Pancreas (tissue), 10 donors: Measurements from ENCODE around the gene CHD2. TPM values are rescaled to one million over a fixed set of nuclear protein-coding genes. Genes with fewer than 3 reads are reported as not detected.

ENCODE experiments used
- ATAC-seq, 4 donors: fragments of 200-7000 bp; cut with Tn5 transposase; one replicate each; pipeline versions ENCODE4 v1.8.0 to v1.9.1; 2020; ENCODE audit warnings: mild to moderate bottlenecking in 4 of 4, moderate library complexity in 4 of 4
- DNase-seq, 6 donors: peaks; one replicate each; pipeline ENCODE4 v3.0.0-alpha.2; 2020
- FAIRE-seq: peaks from 2 replicates; lab custom pipeline; 2012; peaks lifted over from hg19 to GRCh38; lab: Jason Lieb, UNC
- H3K27ac ChIP-seq, 4 donors: fragments of 200-600 bp; sonication (generic); 1 replicate in 3 of 4; 2 replicates in 1 of 4; pipeline versions ENCODE4 v1.5.0 to v1.8.0; 2020
- H3K27me3 ChIP-seq, 4 donors: fragments of 200-600 bp; one replicate each; pipeline ENCODE4 v1.8.0; 2021
- H3K36me3 ChIP-seq, 3 donors: fragments of 200-600 bp; sonication (generic) in 1 of 3; one replicate each; pipeline versions ENCODE4 v1.5.0 to v1.8.0; 2020 to 2021
- H3K4me1 ChIP-seq, 3 donors: fragments of 200-600 bp; one replicate each; pipeline ENCODE4 v1.8.0; 2021
- H3K4me3 ChIP-seq, 4 donors: fragments of 200-600 bp; sonication (generic) in 2 of 4; one replicate each; pipeline versions ENCODE4 v1.5.0 to v1.8.0; 2020 to 2021
- H3K9me3 ChIP-seq, 4 donors: fragments of 200-600 bp; one replicate each; pipeline ENCODE4 v1.8.0; 2021
- CTCF ChIP-seq, 4 donors: fragments of 200-600 bp; sonication (generic) in 3 of 4; IDR thresholded peaks; one replicate each; pipeline versions ENCODE4 v1.5.0 to v1.8.0; 2021; ENCODE audit warnings: antibody characterized with exemption in 4 of 4
- WGBS, 2 donors: extraction: QIAGEN DNeasy Blood & Tissue Kit; methylation state at CpG; one replicate each; pipeline ENCODE4 v1.1.7; 2013; 5-methylcytosine and 5-hydroxymethylcytosine counted together
- intact Hi-C, 3 donors: fragments of 100-400 bp; cut with DNase I; formaldehyde crosslinking; loops; one replicate each; pipeline versions ENCODE4 v1.11.1 to v1.14.2; 2022
- polyA plus RNA-seq, 2 donors: library from polyadenylated mRNA; stranded (reverse); fragments of 200-250 nt; gene quantifications; one replicate each; pipeline ENCODE4 v1.2.3, GENCODE V29; 2013
- total RNA-seq, 6 donors: library from RNA; stranded (reverse); fragmentation: NEBNext Ultra II Directional in 4 of 6; extraction: Animal tissue kit (Norgen Biotek cat#: 25700) in 4 of 6; gene quantifications; one replicate each; pipeline versions ENCODE4 v1.2.1 to v1.2.4, GENCODE V29; 2021 to 2023
- donor health status: healthy with polysubstance abuse.
- donor health status: DM: no; HTN: no; CAD: no; lungs with moderate emphysema.
- donor health status: DM: no; HTN: no; CAD: no.
- donor health status: control.
- donor health status: control.
- donor health status: Bipolar disorder and iron deficiency.
- donor health status: DM: yes; HTN: yes; CAD: no.
- donor health status: DM: no; HTN: no; CAD: no.
- donor health status: DM: no; HTN: no; CAD: no.
- donor health status: DM: yes; HTN: yes; CAD: no.

Gene CHD2
- total and polyA plus RNA-seq, 8 donors = 27.7 to 86.3 (median 44.0) TPM

- Histone ChIP-seq H3K9me3 (no peaks in the 10 kb centered on the region), H3K27me3 (no peaks in the 10 kb centered on the region), H3K27ac (peak overlapping the region; percentile 91 to 99 (median 96)), H3K36me3 (no peaks in the 10 kb centered on the region), H3K4me3 (peak overlapping the region; percentile 8 to 58 (median 48)), H3K4me1 (peaks cover 24 to 43% (median 39%) of the 10 kb centered on the region in 3 donors)
- ATAC-seq (no peak), DNase-seq (no peak), FAIRE-seq (no peak)
- WGBS, 2 donors = 0 to 2% methylated on average over 8 of the region's 8 CpGs
- intact Hi-C loops = loop anchor here in 1 of 3 donors (5.0 kb wide), 1 partner anchor 96 kb away; no protein-coding TSS in a partner anchor
- no peak for TF ChIP-seq CTCF (IDR thresholded peaks at IDR 0.05)
Observed at GRCh38 chr15:92903631-92903965, 3.5 kb downstream of the CHD2 start.

GRCh38 chr15:92903966-92904721, 4.0 kb downstream of the CHD2 start:
- peak; percentile 81 to 89 (median 85) for ATAC-seq
- H3K27ac ChIP-seq = peak overlapping the region; percentile 91 to 99 (median 96)
- intact Hi-C loops = loop anchor here in 1 of 3 donors (5.0 kb wide), 1 partner anchor 97 kb away; no protein-coding TSS in a partner anchor
- H3K4me3 ChIP-seq = peak overlapping the region; percentile 18 to 58 (median 48)
- WGBS, 2 donors = 0% methylated on average over 45 to 47 of the region's 47 CpGs
- FAIRE-seq = peak; percentile 88
- H3K9me3 ChIP-seq = no peaks in the 10 kb centered on the region
- peak; percentile 98 to 100 (median 99) for DNase-seq
- no peak for TF ChIP-seq CTCF (IDR thresholded peaks at IDR 0.05)
- H3K36me3 ChIP-seq = no peaks in the 10 kb centered on the region
- no peaks in the 10 kb centered on the region for H3K27me3 ChIP-seq
- peaks cover 26 to 45% (median 39%) of the 10 kb centered on the region in 3 donors for H3K4me1 ChIP-seq

- H3K27me3 ChIP-seq = no peaks in the 10 kb centered on the region
- whole genome bisulfite sequencing, 2 donors = 2% methylated on average over 16 of the region's 16 CpGs
- intact Hi-C loops = loop anchor here in 1 of 3 donors (5.0 kb wide), 1 partner anchor 98 kb away; no protein-coding TSS in a partner anchor
- no peaks in the 10 kb centered on the region for H3K9me3 ChIP-seq
- peak overlapping the region; percentile 69 to 99 (median 95) for H3K27ac ChIP-seq
- DNase-seq (no peak), ATAC-seq (no peak), FAIRE-seq (no peak)
- H3K4me1 ChIP-seq = peaks cover 26 to 43% (median 38%) of the 10 kb centered on the region in 3 donors
- peak overlapping the region; percentile 14 to 56 (median 28) for H3K4me3 ChIP-seq
- no peak for TF ChIP-seq CTCF (IDR thresholded peaks at IDR 0.05)
- H3K36me3 ChIP-seq = no peaks in the 10 kb centered on the region
Observed at GRCh38 chr15:92904722-92905571, 4.8 kb downstream of the CHD2 start.

GRCh38 chr15:92906020-92906419, 5.9 kb downstream of the CHD2 start:
- Histone ChIP-seq H3K4me1 (peaks cover 26 to 52% (median 43%) of the 10 kb centered on the region in 3 donors), H3K4me3 (peak overlapping the region in 2 of 4 donors; percentile 39 to 56), H3K27me3 (no peaks in the 10 kb centered on the region), H3K9me3 (no peaks in the 10 kb centered on the region), H3K27ac (peak overlapping the region in 3 of 4 donors; percentile 69 to 99 (median 99)), H3K36me3 (no peaks in the 10 kb centered on the region)
- FAIRE-seq (no peak), ATAC-seq (no peak), DNase-seq (no peak)
- TF ChIP-seq CTCF (IDR thresholded peaks at IDR 0.05) = no peak
- 1 to 6% methylated on average over 3 of the region's 3 CpGs for WGBS, 2 donors
- intact Hi-C loops = no loop called here
